ENCODE measurements around the gene IFNL1. TPM values are rescaled to one million over a fixed set of nuclear protein-coding genes. Genes with fewer than 3 reads are reported as not detected.
A peak's percentile ranks its signal among the peaks of the same experiment; 100 is the strongest.

IFNL1 gene
- total RNA-seq, 4 donors from 2014 or later, result not detected

GRCh38 chr19:39325778-39326665 is 29.8 kb downstream of the IFNL1 start:
- Histone ChIP-seq H3K9me3 (no peaks in the 10 kb centered on the region), H3K4me3 (no peak overlapping the region), H3K4me1 (peaks cover 0 to 3% of the 10 kb centered on the region in 2 donors), H3K27ac (no peak overlapping the region), H3K36me3 (no peaks in the 10 kb centered on the region), H3K27me3 (peaks cover 4 to 11% (median 11%) of the 10 kb centered on the region in 3 donors)
- intact Hi-C loops (cut with DNase I; ENCODE audit: low total_unique reads) (no loop called here), in situ Hi-C loops (cut with MboI; ENCODE audit: low sequenced_read_pairs in 4 of 4) (loop anchor here (5.0 to 25.0 kb wide), 4 partner anchors 204 to 214 kb away; partner anchors contain the start of genes EID2 (in 2 of the 4) and EID2B (in 2 of the 4))
- TF ChIP-seq POLR2A (IDR thresholded peaks at IDR 0.05) (no peak), CTCF (IDR thresholded peaks at IDR 0.05 in 4 of 5, conservative IDR thresholded peaks at IDR 0.05 in 1 of 5) (no peak)
- DNase-seq (no peak), ATAC-seq (no peak)

- in situ Hi-C loops (cut with MboI; ENCODE audit: low sequenced_read_pairs in 4 of 4) (loop anchor here (5.0 to 25.0 kb wide), 4 partner anchors 205 to 215 kb away; partner anchors contain the start of genes EID2 (in 2 of the 4) and EID2B (in 2 of the 4)), intact Hi-C loops (cut with DNase I; ENCODE audit: low total_unique reads) (loop anchor here (1.0 kb wide), 2 partner anchors 205 to 217 kb away; no protein-coding TSS in a partner anchor)
- H3K9me3 ChIP-seq, result no peaks in the 10 kb centered on the region
- peaks cover 0 to 3% of the 10 kb centered on the region in 2 donors for H3K4me1 ChIP-seq
- H3K27me3 ChIP-seq, result peaks cover 0 to 4% (median 0%) of the 10 kb centered on the region in 3 donors
- no peak for DNase-seq
- TF ChIP-seq POLR2A (IDR thresholded peaks at IDR 0.05) (no peak), CTCF (IDR thresholded peaks at IDR 0.05 in 4 of 5, conservative IDR thresholded peaks at IDR 0.05 in 1 of 5) (no peak)
- no peak overlapping the region for H3K4me3 ChIP-seq
- no peaks in the 10 kb centered on the region for H3K36me3 ChIP-seq
- H3K27ac ChIP-seq, result no peak overlapping the region
- no peak for ATAC-seq
Observed at GRCh38 chr19:39327363-39328045, 31.3 kb downstream of the IFNL1 start.

- Histone ChIP-seq H3K27ac (no peak overlapping the region), H3K36me3 (no peaks in the 10 kb centered on the region), H3K4me1 (peaks cover 0 to 3% of the 10 kb centered on the region in 2 donors), H3K9me3 (no peaks in the 10 kb centered on the region), H3K4me3 (no peak overlapping the region), H3K27me3 (peaks cover 0 to 4% (median 0%) of the 10 kb centered on the region in 3 donors)
- intact Hi-C loops (cut with DNase I; ENCODE audit: low total_unique reads) (loop anchor here (1.0 kb wide), 2 partner anchors 206 to 218 kb away; no protein-coding TSS in a partner anchor), in situ Hi-C loops (cut with MboI; ENCODE audit: low sequenced_read_pairs in 4 of 4) (loop anchor here (5.0 to 25.0 kb wide), 4 partner anchors 206 to 216 kb away; partner anchors contain the start of genes EID2 (in 2 of the 4) and EID2B (in 2 of the 4))
- peak; percentile 54 to 70 for DNase-seq
- peak; percentile 72 to 77 for ATAC-seq
- no peak for TF ChIP-seq POLR2A (IDR thresholded peaks at IDR 0.05)
- TF ChIP-seq CTCF (IDR thresholded peaks at IDR 0.05 in 4 of 5, conservative IDR thresholded peaks at IDR 0.05 in 1 of 5), result peak; percentile 73 to 97 (median 90)
Observed at GRCh38 chr19:39328046-39328705, 32.0 kb downstream of the IFNL1 start.

- ATAC-seq, result no peak
- H3K27me3 ChIP-seq, result peaks cover 0 to 4% (median 0%) of the 10 kb centered on the region in 3 donors
- H3K4me3 ChIP-seq, result no peak overlapping the region
- in situ Hi-C loops (cut with MboI; ENCODE audit: low sequenced_read_pairs in 4 of 4), result loop anchor here (5.0 to 25.0 kb wide), 4 partner anchors 207 to 218 kb away; partner anchors contain the start of genes EID2 (in 2 of the 4) and EID2B (in 2 of the 4)
- TF ChIP-seq POLR2A (IDR thresholded peaks at IDR 0.05), result no peak
- TF ChIP-seq CTCF (IDR thresholded peaks at IDR 0.05 in 4 of 5, conservative IDR thresholded peaks at IDR 0.05 in 1 of 5), result no peak
- intact Hi-C loops (cut with DNase I; ENCODE audit: low total_unique reads), result no loop called here
- H3K36me3 ChIP-seq, result no peaks in the 10 kb centered on the region
- no peak for DNase-seq
- H3K27ac ChIP-seq, result no peak overlapping the region
- H3K9me3 ChIP-seq, result no peaks in the 10 kb centered on the region
- peaks cover 0 to 3% of the 10 kb centered on the region in 2 donors for H3K4me1 ChIP-seq
Observed at GRCh38 chr19:39329948-39330347, 33.7 kb downstream of the IFNL1 start.
